Fibroblast of pulmonary artery (primary cell): Measurements from ENCODE around the gene ARHGEF10L.

Experiments used
- DNase-seq: peaks from one replicate; pipeline ENCODE4 v3.0.0-alpha.2; 2010; ENCODE audit warnings: low read depth
- H3K4me3 ChIP-seq: replicated peaks from 2 replicates; pipeline ENCODE4 v1.5.1; 2011; ENCODE audit warnings: low read depth, mild to moderate bottlenecking, control low read depth, low read length, moderate library complexity
- CTCF ChIP-seq: IDR thresholded peaks from 2 replicates; pipeline ENCODE4 v1.5.1; 2011; ENCODE audit warnings: mild to moderate bottlenecking, control low read depth, low read length, inconsistent platforms; ENCODE audit errors: missing control alignments

The ARHGEF10L gene

GRCh38 chr1:17566417-17566816 lies 26.9 kb downstream of the ARHGEF10L start:
- no peak for DNase-seq
- no peak for TF ChIP-seq CTCF

GRCh38 chr1:17566892-17567291 lies 27.4 kb downstream of the ARHGEF10L start:
- DNase-seq: no peak
- no peak for TF ChIP-seq CTCF
- H3K4me3 ChIP-seq: no peak overlapping the region

More at GRCh38 chr1:17566417-17566816, 26.9 kb downstream of the ARHGEF10L start:
- no peak overlapping the region for H3K4me3 ChIP-seq

- no peak for TF ChIP-seq CTCF
- no peak overlapping the region for H3K4me3 ChIP-seq
- peak; percentile 61 for DNase-seq
Measured at GRCh38 chr1:17567582-17567981, 28.1 kb downstream of the ARHGEF10L start.

GRCh38 chr1:17568014-17568900 lies 28.8 kb downstream of the ARHGEF10L start:
- no peak for TF ChIP-seq CTCF
- DNase-seq: no peak
- no peak overlapping the region for H3K4me3 ChIP-seq

DNA sequence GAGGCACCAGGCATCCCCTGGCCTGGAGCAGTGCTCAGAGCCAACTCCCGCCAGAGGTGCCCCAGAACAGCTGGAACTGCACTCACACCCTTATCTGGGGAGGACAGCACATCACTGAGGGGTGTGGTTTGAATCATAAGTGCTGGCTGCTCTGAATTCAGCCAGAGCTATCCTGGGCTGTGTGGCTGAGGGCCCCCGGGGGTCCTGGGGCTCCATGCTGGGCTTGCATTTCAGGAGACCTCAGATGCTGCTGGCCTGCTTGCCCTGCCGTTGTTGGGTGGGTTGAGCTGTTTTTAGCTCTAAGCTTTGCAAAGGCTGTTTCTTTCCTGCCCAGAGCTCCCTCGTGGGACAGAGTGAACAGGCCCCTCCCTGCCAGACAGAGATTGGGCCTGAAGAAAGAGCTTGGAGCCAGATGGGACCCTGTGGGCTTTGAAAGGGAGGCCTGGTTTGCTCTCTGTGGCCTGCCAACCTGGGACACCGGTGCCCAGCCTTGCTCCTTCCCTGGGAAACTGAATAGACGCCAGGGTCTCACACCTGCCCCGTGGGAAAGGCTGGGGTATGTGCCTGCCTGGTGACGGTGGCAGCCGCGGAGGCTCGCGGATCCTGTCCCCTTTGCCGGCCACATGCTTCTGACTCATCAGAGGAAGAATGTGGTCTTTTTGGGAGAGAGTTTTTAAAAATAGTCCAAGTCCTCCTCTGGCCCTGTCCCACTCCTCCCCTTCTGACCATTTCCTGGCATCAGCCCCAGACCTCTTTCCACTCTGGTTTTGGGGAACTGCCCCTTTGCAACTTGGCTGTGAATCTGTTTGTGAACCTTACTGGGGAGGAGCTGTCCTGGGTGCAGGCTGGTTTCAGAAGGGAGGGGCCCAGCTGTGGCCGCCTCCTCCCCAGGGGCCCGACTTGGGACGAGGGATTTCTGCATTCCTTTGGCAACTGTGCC lies 30.0 kb downstream of the ARHGEF10L start:
- no peak for TF ChIP-seq CTCF
- DNase-seq: peak; percentile 90
- no peak overlapping the region for H3K4me3 ChIP-seq

- TF ChIP-seq CTCF: no peak
- DNase-seq: no peak
- H3K4me3 ChIP-seq: no peak overlapping the region
Measured at GRCh38 chr1:17570228-17570627, 30.7 kb downstream of the ARHGEF10L start.
